CD4-positive, alpha-beta T cell (primary cell): ENCODE measurements around the gene MYD88. TPM values are rescaled to one million over a fixed set of nuclear protein-coding genes. Genes with fewer than 3 reads are reported as not detected.

ENCODE experiments used
- ATAC-seq: fragments of 200-7000 bp; cut with Tn5 transposase; one replicate; pipeline ENCODE4 v1.10.0; 2022; ENCODE audit warnings: mild to moderate bottlenecking; ENCODE audit not compliant: poor library complexity
- CTCF ChIA-PET: fragments of 350-600 bp; sonication (Branson Sonifier 250); formaldehyde crosslinking; loops from one replicate; lab custom pipeline; 2021; ENCODE audit warnings: antibody characterized with exemption, inconsistent platforms; lab: Charles Lee
- POLR2A ChIA-PET: fragments of 350-600 bp; sonication (Branson Sonifier 250); formaldehyde crosslinking; loops from one replicate; lab custom pipeline; 2021; ENCODE audit warnings: antibody characterized with exemption, inconsistent platforms; lab: Charles Lee
- DNase-seq, 14 experiments: peaks; one replicate each; pipeline ENCODE4 v3.0.0-alpha.2; 2013 to 2020; ENCODE audit warnings: mixed read lengths in 2 of 14
- H3K27ac ChIP-seq, 2 donors: one replicate each; pipeline versions ENCODE4 v1.5.1 to v1.7.0; 2013; ENCODE audit warnings: low read length in 2 of 2, low read depth in 1 of 2, mild to moderate bottlenecking in 1 of 2
- H3K27me3 ChIP-seq, 2 experiments: 1 replicate in 1 of 2; 2 replicates in 1 of 2; pipeline versions ENCODE4 v1.6.1 to v1.7.0; 2013; ENCODE audit warnings: low read length in 2 of 2, control low read depth in 1 of 2, mild to moderate bottlenecking in 1 of 2, moderate library complexity in 1 of 2; ENCODE audit not compliant: insufficient read depth in 2 of 2, control insufficient read depth in 1 of 2
- H3K36me3 ChIP-seq: one replicate; pipeline ENCODE4 v1.6.1; 2013; ENCODE audit warnings: low read length, control low read depth; ENCODE audit not compliant: insufficient read depth
- H3K4me1 ChIP-seq: one replicate; pipeline ENCODE4 v1.6.1; 2013; ENCODE audit warnings: low read length, control low read depth; ENCODE audit not compliant: insufficient read depth
- H3K4me3 ChIP-seq: one replicate; pipeline ENCODE4 v1.5.1; 2013; ENCODE audit warnings: mild to moderate bottlenecking, low read length, moderate library complexity
- H3K9me3 ChIP-seq, 2 experiments: 1 replicate in 1 of 2; 2 replicates in 1 of 2; pipeline versions ENCODE4 v1.6.1 to v1.7.0; 2013; ENCODE audit warnings: low read length in 2 of 2, mild to moderate bottlenecking in 2 of 2, control low read depth in 1 of 2, moderate library complexity in 1 of 2; ENCODE audit not compliant: control insufficient read depth in 1 of 2, insufficient read depth in 1 of 2
- H3K27ac Mint-ChIP-seq: one replicate; pipeline ENCODE4 v1.8.0; 2020; ENCODE audit warnings: mixed read lengths
- H3K27me3 Mint-ChIP-seq: one replicate; pipeline ENCODE4 v1.8.0; 2021; ENCODE audit warnings: mixed read lengths
- H3K36me3 Mint-ChIP-seq: one replicate; pipeline ENCODE4 v1.8.0; 2021; ENCODE audit warnings: low read depth, mixed read lengths
- H3K4me1 Mint-ChIP-seq: one replicate; pipeline ENCODE4 v1.8.0; 2021; ENCODE audit warnings: low read depth, mixed read lengths
- H3K4me3 Mint-ChIP-seq: one replicate; pipeline ENCODE4 v1.8.0; 2020; ENCODE audit warnings: mild to moderate bottlenecking, mixed read lengths
- H3K9me3 Mint-ChIP-seq: one replicate; pipeline ENCODE4 v1.8.0; 2020; ENCODE audit warnings: mixed read lengths
- CTCF ChIP-seq: fragments of 200-600 bp; IDR thresholded peaks from one replicate; pipeline ENCODE4 v1.8.0; 2022; ENCODE audit warnings: antibody characterized with exemption, mild to moderate bottlenecking
- intact Hi-C, 2 experiments: fragments of 100-400 bp; cut with DNase I in 1 of 2; cut with micrococcal nuclease in 1 of 2; formaldehyde crosslinking; loops; one replicate each; pipeline versions ENCODE4 v1.15.1 to v1.9.0; 2023 to 2025; cut with DNase I, micrococcal nuclease
- total RNA-seq, 174 experiments: library from RNA in 2 of 174; stranded (reverse) in 2 of 174; gene quantifications; one replicate each; pipeline ENCODE4 v1.2.3 and lab custom pipeline; 2021 to 2026

MYD88 gene
- total RNA-seq, 2 experiments from 2014 or later, result 26.9 to 27.2 TPM

GRCh38 chr3:38115645-38116427, 22.6 kb upstream of the MYD88 start:
- ATAC-seq (no peak), DNase-seq (no peak)
- Mint-ChIP-seq H3K27ac (no peak overlapping the region), H3K4me3 (no peak overlapping the region), H3K9me3 (no peaks in the 10 kb centered on the region), H3K36me3 (peaks cover 15% of the 10 kb centered on the region), H3K4me1 (peaks cover 11% of the 10 kb centered on the region), H3K27me3 (no peaks in the 10 kb centered on the region)
- no peak for TF ChIP-seq CTCF
- peaks cover 4% of the 10 kb centered on the region for H3K36me3 ChIP-seq
- no peaks in the 10 kb centered on the region for H3K9me3 ChIP-seq
- H3K27ac ChIP-seq, result no peak overlapping the region
- ChIA-PET POLR2A (no interaction called here), CTCF (interaction anchor here (0.6 kb wide), 1 partner anchor 41 kb away, joined by 3 read pairs; no protein-coding TSS in a partner anchor)
- intact Hi-C loops, result loop anchor here (5.0 to 10.0 kb wide), 4 partner anchors 139 to 539 kb away; partner anchors contain the start of gene XYLB (in 1 of the 2)
- no peak overlapping the region for H3K4me3 ChIP-seq
- no peaks in the 10 kb centered on the region for H3K27me3 ChIP-seq
- peaks cover 6% of the 10 kb centered on the region for H3K4me1 ChIP-seq

GRCh38 chr3:38116471-38117162, 21.8 kb upstream of the MYD88 start:
- ATAC-seq (no peak), DNase-seq (peak in 1 of 14 experiments; percentile 28)
- Mint-ChIP-seq H3K27ac (no peak overlapping the region), H3K9me3 (no peaks in the 10 kb centered on the region), H3K4me3 (no peak overlapping the region), H3K4me1 (peaks cover 11% of the 10 kb centered on the region), H3K36me3 (peaks cover 21% of the 10 kb centered on the region), H3K27me3 (no peaks in the 10 kb centered on the region)
- H3K4me3 ChIP-seq, result no peak overlapping the region
- no peak for TF ChIP-seq CTCF
- H3K27me3 ChIP-seq, result no peaks in the 10 kb centered on the region
- POLR2A ChIA-PET, result no interaction called here
- H3K27ac ChIP-seq, result no peak overlapping the region
- H3K9me3 ChIP-seq, result no peaks in the 10 kb centered on the region
- CTCF ChIA-PET, result interaction anchor here (2.6 kb wide), 1 partner anchor 363 kb away, joined by 12 read pairs; no protein-coding TSS in a partner anchor
- intact Hi-C loops, result loop anchor here (5.0 to 10.0 kb wide), 4 partner anchors 139 to 538 kb away; partner anchors contain the start of gene XYLB (in 1 of the 2)
- H3K4me1 ChIP-seq, result peaks cover 6% of the 10 kb centered on the region
- H3K36me3 ChIP-seq, result peaks cover 8% of the 10 kb centered on the region

- ATAC-seq (no peak), DNase-seq (peak in 1 of 14 experiments; percentile 30)
- Histone ChIP-seq H3K4me1 (peaks cover 6% of the 10 kb centered on the region), H3K4me3 (no peak overlapping the region), H3K27me3 (no peaks in the 10 kb centered on the region), H3K9me3 (no peaks in the 10 kb centered on the region), H3K36me3 (peaks cover 14% of the 10 kb centered on the region), H3K27ac (no peak overlapping the region)
- ChIA-PET CTCF (interaction anchor here (0.8 to 2.6 kb wide), 3 partner anchors 76 to 363 kb away, joined by 3 to 12 read pairs (median 5); partner anchors contain the start of gene XYLB), POLR2A (no interaction called here)
- no peaks in the 10 kb centered on the region for H3K27me3 Mint-ChIP-seq
- peaks cover 27% of the 10 kb centered on the region for H3K36me3 Mint-ChIP-seq
- peaks cover 11% of the 10 kb centered on the region for H3K4me1 Mint-ChIP-seq
- H3K27ac Mint-ChIP-seq, result no peak overlapping the region
- no peaks in the 10 kb centered on the region for H3K9me3 Mint-ChIP-seq
- intact Hi-C loops, result loop anchor here (5.0 to 10.0 kb wide), 4 partner anchors 140 to 538 kb away; partner anchors contain the start of gene XYLB (in 1 of the 2)
- no peak for TF ChIP-seq CTCF
- H3K4me3 Mint-ChIP-seq, result no peak overlapping the region
Observed at GRCh38 chr3:38117163-38117716, 21.2 kb upstream of the MYD88 start.
